ENCODE data around the gene CASTOR2. TPM values are rescaled to one million over a fixed set of nuclear protein-coding genes. Genes with fewer than 3 reads are reported as not detected.

Gene CASTOR2
- total and polyA plus RNA-seq, 2 of the 8 experiments (the other 6 are each of a cell fraction or from before 2014, with no cell fraction given), result 12.1 to 47.8 TPM

DNA sequence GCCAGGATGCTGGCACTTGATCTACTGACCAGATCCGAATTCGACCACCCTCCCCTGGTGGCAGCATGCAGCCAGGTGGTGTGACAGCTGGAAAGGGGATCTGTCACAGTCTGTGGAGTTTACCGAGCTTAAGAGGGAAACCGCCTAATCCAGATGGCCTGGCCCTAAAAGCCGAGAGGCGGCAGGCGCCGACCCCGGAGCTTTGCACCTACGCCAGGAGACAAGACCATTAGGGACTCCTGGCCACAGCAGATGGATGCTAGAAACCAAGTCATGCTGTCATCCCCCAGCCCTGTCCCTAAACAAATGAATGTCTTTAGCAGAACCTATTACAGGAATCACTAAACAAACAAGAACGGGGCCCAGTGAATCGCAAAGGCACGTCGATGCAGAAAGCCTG, 81.4 kb downstream of the CASTOR2 start:
- H3K27me3 ChIP-seq (replicated peaks in 1 of 4; ENCODE audit: control insufficient read depth in 3 of 4, extremely low read depth in 1 of 4, insufficient read depth in 3 of 4, low read length in 3 of 4), result no peaks in the 10 kb centered on the region
- FAIRE-seq (no peak), DNase-seq (ENCODE audit: low read depth in 1 of 2, low spot score in 2 of 2) (no peak)
- no peak overlapping the region for H3K27ac ChIP-seq (ENCODE audit: low read depth, low read length)
- no peak overlapping the region for H2BK15ac ChIP-seq (ENCODE audit: low read length)
- ChIA-PET POLR2A (ENCODE audit: partially characterized antibody) (no interaction called here), CTCF (ENCODE audit: partially characterized antibody) (interaction anchor here (1.1 to 8.0 kb wide), 4 partner anchors 11 to 40 kb away, joined by 3 to 95 read pairs (median 5); no protein-coding TSS in a partner anchor)
- H4K91ac ChIP-seq (replicated peaks; ENCODE audit: insufficient read length, low read length), result no peak overlapping the region
- no peak overlapping the region for H2BK12ac ChIP-seq (ENCODE audit: low read depth, low read length)
- no peaks in the 10 kb centered on the region for H3K23me2 ChIP-seq (ENCODE audit: low read depth, low read length)
- H2BK120ac ChIP-seq (replicated peaks; ENCODE audit: low read depth, low read length), result no peak overlapping the region
- H2AFZ ChIP-seq (ENCODE audit: low read length), result no peak overlapping the region
- H4K8ac ChIP-seq (ENCODE audit: extremely low read depth, insufficient read depth, low read length), result no peak overlapping the region; the same call in 1 of the 2 replicates
- peaks cover 2 to 17% (median 13%) of the 10 kb centered on the region in 4 experiments; a peak in 6 of 8 replicates for H3K36me3 ChIP-seq (ENCODE audit: control insufficient read depth in 2 of 4, insufficient read depth in 4 of 4, low read length in 3 of 4)
- no peak overlapping the region for H3K18ac ChIP-seq (ENCODE audit: extremely low read depth, low read length)
- H3K79me1 ChIP-seq (ENCODE audit: low read depth, low read length), result no peaks in the 10 kb centered on the region
- H3K9me3 ChIP-seq (ENCODE audit: insufficient read depth in 2 of 2, low read depth in 1 of 2, low read length in 1 of 2), result no peaks in the 10 kb centered on the region
- H2BK5ac ChIP-seq (ENCODE audit: low read depth, low read length), result no peak overlapping the region
- TF ChIP-seq HDAC2 (IDR thresholded peaks at IDR 0.05; ENCODE audit: borderline replicate concordance in 1 of 2, low read depth in 2 of 2, low read length in 2 of 2) (no peak), ZNF274 (IDR thresholded peaks at IDR 0.05; ENCODE audit: borderline replicate concordance, extremely low read depth, low read length) (no peak), SP4 (IDR thresholded peaks at IDR 0.05; ENCODE audit: low read length) (no peak), RAD21 (IDR thresholded peaks at IDR 0.05 in 1 of 2, conservative IDR thresholded peaks at IDR 0.05 in 1 of 2; ENCODE audit: low read depth in 2 of 2, low read length in 2 of 2) (no peak), RBBP5 (IDR thresholded peaks at IDR 0.05; ENCODE audit: borderline replicate concordance, low read depth, low read length) (no peak), ASH2L (IDR thresholded peaks at IDR 0.05; ENCODE audit: low read length) (no peak), PHF8 (conservative IDR thresholded peaks at IDR 0.05; ENCODE audit: low read depth, low read length) (no peak), SP2 (IDR thresholded peaks at IDR 0.05; ENCODE audit: low read length) (no peak)
- TF ChIP-seq, protein P1, sequence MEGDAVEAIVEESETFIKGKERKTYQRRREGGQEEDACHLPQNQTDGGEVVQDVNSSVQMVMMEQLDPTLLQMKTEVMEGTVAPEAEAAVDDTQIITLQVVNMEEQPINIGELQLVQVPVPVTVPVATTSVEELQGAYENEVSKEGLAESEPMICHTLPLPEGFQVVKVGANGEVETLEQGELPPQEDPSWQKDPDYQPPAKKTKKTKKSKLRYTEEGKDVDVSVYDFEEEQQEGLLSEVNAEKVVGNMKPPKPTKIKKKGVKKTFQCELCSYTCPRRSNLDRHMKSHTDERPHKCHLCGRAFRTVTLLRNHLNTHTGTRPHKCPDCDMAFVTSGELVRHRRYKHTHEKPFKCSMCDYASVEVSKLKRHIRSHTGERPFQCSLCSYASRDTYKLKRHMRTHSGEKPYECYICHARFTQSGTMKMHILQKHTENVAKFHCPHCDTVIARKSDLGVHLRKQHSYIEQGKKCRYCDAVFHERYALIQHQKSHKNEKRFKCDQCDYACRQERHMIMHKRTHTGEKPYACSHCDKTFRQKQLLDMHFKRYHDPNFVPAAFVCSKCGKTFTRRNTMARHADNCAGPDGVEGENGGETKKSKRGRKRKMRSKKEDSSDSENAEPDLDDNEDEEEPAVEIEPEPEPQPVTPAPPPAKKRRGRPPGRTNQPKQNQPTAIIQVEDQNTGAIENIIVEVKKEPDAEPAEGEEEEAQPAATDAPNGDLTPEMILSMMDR (IDR thresholded peaks at IDR 0.05; ENCODE audit: control extremely low read depth in 1 of 3, insufficient read depth in 1 of 3, low read depth in 1 of 3, low read length in 3 of 3), result no peak
- H3K56ac ChIP-seq (replicated peaks; ENCODE audit: insufficient read length, low read depth, low read length), result no peak overlapping the region
- 91% methylated on average over 14 of the region's 14 CpGs; no CpG with 5 or more reads in 1 of the 2 experiments for WGBS, 2 experiments (ENCODE audit: extremely low coverage in 1 of 2, insufficient coverage in 1 of 2, insufficient read length in 1 of 2, insufficient replicate concordance in 2 of 2, low coverage in 1 of 2, low lambda C conversion rate in 2 of 2, missing lambda C conversion rate in 1 of 2)
- no peak overlapping the region for H3K4me3 ChIP-seq (ENCODE audit: extremely low read depth in 1 of 4, insufficient read depth in 2 of 4, low read depth in 3 of 4, low read length in 4 of 4)
- H3K4me2 ChIP-seq (ENCODE audit: insufficient read depth in 1 of 2, low read depth in 2 of 2, low read length in 2 of 2), result no peak overlapping the region
- no peaks in the 10 kb centered on the region for H3K79me2 ChIP-seq (ENCODE audit: control insufficient read depth in 1 of 2, insufficient read depth in 2 of 2, low read length in 2 of 2)
- peaks cover 0 to 12% of the 10 kb centered on the region in 2 experiments for H4K20me1 ChIP-seq (replicated peaks in 1 of 2; ENCODE audit: control insufficient read depth in 1 of 2, insufficient read depth in 2 of 2, low read length in 2 of 2)
- H2AK5ac ChIP-seq (ENCODE audit: low read depth, low read length), result no peak overlapping the region
- no peak overlapping the region for H2BK20ac ChIP-seq (ENCODE audit: low read length)
- no peak overlapping the region for H3K4ac ChIP-seq (replicated peaks; ENCODE audit: insufficient read length, low read depth, low read length)
- no peak overlapping the region for H4K5ac ChIP-seq (ENCODE audit: insufficient read length, low read depth, low read length)
- H3K14ac ChIP-seq (ENCODE audit: insufficient read length), result no peak overlapping the region
- no peak overlapping the region for H3K9ac ChIP-seq (replicated peaks in 1 of 4; ENCODE audit: extremely low read depth in 1 of 4, low read depth in 3 of 4, low read length in 3 of 4)
- no peak overlapping the region for H3K23ac ChIP-seq (ENCODE audit: insufficient read length)
- no peaks in the 10 kb centered on the region; a peak in 1 of 7 replicates for H3K4me1 ChIP-seq (replicated peaks in 1 of 4; ENCODE audit: control insufficient read depth in 3 of 4, insufficient read depth in 4 of 4, low read length in 3 of 4)
